GM23338 (cell line): Measurements from ENCODE around the gene DCLK1.

Experiments
- EZH2 ChIP-seq: fragments of 200-600 bp; sonication (generic); IDR thresholded peaks from one replicate; pipeline ENCODE4 v1.8.0; 2017; ENCODE audit warnings: antibody characterized with exemption, mild to moderate bottlenecking, low read depth; ENCODE audit not compliant: unreplicated experiment
- NANOG ChIP-seq: IDR thresholded peaks from 2 replicates; pipeline ENCODE4 v1.6.1; 2016; ENCODE audit warnings: antibody characterized with exemption, borderline replicate concordance
- TF ChIP-seq, protein P1 (sequence below), 2 experiments: fragments of 200-600 bp in 1 of 2; sonication (generic) in 1 of 2; conservative IDR thresholded peaks; 2 replicates each; pipeline versions ENCODE4 v1.5.1 to v1.6.1; 2016 to 2017; ENCODE audit warnings: antibody characterized with exemption in 2 of 2, low read depth in 2 of 2, mild to moderate bottlenecking in 2 of 2, moderate library complexity in 1 of 2

DNA sequence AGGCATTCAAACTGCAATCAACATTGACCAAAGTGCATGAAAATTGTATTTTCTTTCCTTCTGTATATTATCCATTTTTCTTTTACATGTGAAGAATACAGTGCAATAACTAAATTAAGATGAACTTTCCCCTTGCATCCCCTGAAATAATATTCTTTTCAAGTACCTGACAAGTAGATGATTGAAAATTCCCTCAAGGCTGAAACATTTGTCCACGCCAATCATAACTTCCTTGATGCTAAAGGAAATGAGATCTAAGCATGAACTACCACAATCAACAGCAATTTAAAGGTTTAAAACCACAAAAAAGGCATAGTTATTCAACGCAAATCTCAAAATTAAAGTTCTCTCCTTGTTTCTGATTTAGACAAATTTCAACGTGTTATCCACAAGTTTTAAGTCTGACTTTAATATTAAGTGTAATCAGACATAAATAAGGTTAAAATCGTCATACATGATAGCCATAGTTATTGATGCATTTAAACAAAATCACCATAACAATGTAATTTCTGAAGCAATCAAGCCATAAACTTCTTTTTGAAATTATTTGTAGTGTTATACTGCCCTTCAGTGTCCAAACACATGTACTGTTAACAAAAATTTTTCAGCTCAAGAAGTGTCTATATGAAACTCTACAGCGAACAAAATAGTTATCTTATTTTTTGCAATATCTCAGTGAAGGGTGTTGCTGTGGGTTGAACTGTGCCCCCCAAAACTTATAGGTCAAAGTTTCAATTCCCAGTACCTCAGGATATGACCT, 169.5 kb downstream of the DCLK1 start:
- TF ChIP-seq, protein P1, sequence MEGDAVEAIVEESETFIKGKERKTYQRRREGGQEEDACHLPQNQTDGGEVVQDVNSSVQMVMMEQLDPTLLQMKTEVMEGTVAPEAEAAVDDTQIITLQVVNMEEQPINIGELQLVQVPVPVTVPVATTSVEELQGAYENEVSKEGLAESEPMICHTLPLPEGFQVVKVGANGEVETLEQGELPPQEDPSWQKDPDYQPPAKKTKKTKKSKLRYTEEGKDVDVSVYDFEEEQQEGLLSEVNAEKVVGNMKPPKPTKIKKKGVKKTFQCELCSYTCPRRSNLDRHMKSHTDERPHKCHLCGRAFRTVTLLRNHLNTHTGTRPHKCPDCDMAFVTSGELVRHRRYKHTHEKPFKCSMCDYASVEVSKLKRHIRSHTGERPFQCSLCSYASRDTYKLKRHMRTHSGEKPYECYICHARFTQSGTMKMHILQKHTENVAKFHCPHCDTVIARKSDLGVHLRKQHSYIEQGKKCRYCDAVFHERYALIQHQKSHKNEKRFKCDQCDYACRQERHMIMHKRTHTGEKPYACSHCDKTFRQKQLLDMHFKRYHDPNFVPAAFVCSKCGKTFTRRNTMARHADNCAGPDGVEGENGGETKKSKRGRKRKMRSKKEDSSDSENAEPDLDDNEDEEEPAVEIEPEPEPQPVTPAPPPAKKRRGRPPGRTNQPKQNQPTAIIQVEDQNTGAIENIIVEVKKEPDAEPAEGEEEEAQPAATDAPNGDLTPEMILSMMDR (conservative IDR thresholded peaks at IDR 0.05; ENCODE audit: low read depth in 2 of 2), result peak in 1 of 2 experiments; percentile 42; a peak in 2 of 4 replicates
- TF ChIP-seq NANOG (no peak), EZH2 (no peak)
